ENCODE results near the gene SLC23A1.
A peak's percentile ranks its signal among the peaks of the same experiment; 100 is the strongest.
"Not testable (repeated sequence)": the region's sequence is repeated elsewhere in the genome, so short reads cannot be mapped to it uniquely, and the experiment has no call there.

Gene SLC23A1

DNA sequence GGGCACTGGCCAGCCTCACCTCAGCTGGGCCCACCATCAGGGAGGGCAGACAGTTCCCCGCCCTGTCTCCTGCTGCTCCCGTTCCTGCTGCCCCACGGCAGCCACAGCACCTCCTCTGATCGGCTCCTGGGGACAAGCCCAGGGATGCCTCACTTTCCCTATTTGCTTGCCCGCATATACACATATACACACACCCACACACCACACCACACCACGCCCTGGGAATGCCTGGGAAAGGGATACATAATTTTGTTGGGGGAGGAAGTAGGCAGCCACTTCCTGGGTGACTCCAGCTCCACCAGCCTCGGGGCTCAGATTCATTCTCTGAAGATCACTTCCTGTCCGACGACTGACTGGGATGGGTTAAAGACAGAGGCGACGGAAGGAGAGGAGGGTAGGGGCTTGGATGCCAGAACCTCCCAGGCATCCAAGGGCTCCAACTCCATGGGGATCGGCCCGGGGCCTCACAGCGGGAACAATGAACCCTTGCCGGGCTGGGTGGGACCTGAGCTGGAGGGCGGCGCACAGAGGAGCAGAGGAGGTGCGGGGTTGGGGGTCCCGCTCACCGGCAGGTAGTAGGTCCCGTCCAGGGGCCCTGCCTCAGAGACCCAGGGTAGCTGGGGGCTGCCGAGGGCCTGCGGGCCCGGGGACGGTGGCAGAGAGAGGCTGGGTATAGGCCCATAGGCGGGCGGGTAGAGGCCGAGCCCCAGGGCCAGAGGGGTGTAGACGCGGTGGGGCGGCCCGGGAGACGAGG, 8.7 kb upstream of the SLC23A1 start:
- DNase-seq (ENCODE audit: low spot score): peak; percentile 89
- CTCF ChIA-PET: interaction anchor here (1.0 to 1.5 kb wide), 2 partner anchors 31 to 81 kb away, joined by 3 to 4 read pairs; no protein-coding TSS in a partner anchor

DNA sequence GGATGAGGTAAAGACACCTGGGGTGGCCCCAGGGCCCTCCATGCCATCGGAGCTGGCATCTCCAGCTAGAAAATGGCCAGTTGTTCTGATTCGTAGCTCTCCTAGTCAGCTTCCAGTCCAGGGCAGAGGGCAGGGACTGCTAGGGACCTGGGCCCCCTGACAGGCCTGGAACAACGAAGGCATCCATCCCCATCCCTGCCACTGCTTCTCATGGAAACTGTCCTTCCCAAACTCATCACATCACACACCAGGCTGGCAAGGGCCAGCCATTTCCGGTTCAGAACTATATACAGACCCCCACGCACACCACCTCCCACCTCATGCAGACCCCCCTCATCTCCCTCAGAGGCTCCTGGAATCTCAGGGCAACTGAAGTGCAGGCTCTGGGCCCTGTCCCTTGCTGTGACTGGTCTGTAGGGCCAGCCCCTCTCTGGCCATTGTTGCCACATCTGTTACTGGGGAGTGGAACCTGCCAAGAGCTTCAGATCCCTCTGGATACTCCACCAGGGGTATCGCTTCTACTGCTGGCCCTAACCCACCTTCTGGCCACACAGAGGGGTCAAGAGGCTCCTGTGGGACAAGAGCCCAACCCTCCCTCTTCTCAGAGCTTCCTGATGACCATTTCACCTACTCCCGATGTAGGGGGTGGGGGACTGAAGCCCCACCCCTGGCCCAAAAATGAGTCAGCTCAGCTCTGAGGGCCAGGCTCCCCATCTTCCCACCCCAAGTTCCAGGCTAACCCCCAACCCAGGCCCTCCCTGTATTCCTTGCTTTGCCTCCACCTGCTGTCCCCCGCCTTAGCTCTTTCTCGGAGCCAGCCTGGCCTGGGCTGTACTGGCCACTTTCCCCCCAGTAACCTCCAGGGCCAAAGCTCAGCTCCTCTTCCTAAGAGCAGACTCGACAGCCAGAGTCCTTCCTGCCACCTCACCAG, 7.8 kb upstream of the SLC23A1 start:
- peak overlapping the region; percentile 73 for H3K27ac ChIP-seq
- CTCF ChIA-PET: interaction anchor here (0.5 to 1.5 kb wide), 2 partner anchors 15 to 31 kb away, joined by 3 to 4 read pairs; no protein-coding TSS in a partner anchor
- TF ChIP-seq, protein P1, sequence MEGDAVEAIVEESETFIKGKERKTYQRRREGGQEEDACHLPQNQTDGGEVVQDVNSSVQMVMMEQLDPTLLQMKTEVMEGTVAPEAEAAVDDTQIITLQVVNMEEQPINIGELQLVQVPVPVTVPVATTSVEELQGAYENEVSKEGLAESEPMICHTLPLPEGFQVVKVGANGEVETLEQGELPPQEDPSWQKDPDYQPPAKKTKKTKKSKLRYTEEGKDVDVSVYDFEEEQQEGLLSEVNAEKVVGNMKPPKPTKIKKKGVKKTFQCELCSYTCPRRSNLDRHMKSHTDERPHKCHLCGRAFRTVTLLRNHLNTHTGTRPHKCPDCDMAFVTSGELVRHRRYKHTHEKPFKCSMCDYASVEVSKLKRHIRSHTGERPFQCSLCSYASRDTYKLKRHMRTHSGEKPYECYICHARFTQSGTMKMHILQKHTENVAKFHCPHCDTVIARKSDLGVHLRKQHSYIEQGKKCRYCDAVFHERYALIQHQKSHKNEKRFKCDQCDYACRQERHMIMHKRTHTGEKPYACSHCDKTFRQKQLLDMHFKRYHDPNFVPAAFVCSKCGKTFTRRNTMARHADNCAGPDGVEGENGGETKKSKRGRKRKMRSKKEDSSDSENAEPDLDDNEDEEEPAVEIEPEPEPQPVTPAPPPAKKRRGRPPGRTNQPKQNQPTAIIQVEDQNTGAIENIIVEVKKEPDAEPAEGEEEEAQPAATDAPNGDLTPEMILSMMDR (conservative IDR thresholded peaks at IDR 0.05; ENCODE audit: low read depth): no peak
- POLR2A ChIA-PET (ENCODE audit: low non-redundant PET): interaction anchor here (0.6 to 1.3 kb wide), 3 partner anchors 49 to 146 kb away, joined by 3 to 5 read pairs (median 4); partner anchors contain the start of gene PAIP2
- DNase-seq (ENCODE audit: low spot score): no peak

More for the DNA sequence above, 8.7 kb upstream of the SLC23A1 start:
- TF ChIP-seq, protein P1 (conservative IDR thresholded peaks at IDR 0.05; ENCODE audit: low read depth): no peak
- POLR2A ChIA-PET (ENCODE audit: low non-redundant PET): interaction anchor here (0.6 to 1.3 kb wide), 3 partner anchors 50 to 147 kb away, joined by 3 to 5 read pairs (median 4); partner anchors contain the start of gene PAIP2
- H3K27ac ChIP-seq: peak overlapping the region; percentile 73

DNA sequence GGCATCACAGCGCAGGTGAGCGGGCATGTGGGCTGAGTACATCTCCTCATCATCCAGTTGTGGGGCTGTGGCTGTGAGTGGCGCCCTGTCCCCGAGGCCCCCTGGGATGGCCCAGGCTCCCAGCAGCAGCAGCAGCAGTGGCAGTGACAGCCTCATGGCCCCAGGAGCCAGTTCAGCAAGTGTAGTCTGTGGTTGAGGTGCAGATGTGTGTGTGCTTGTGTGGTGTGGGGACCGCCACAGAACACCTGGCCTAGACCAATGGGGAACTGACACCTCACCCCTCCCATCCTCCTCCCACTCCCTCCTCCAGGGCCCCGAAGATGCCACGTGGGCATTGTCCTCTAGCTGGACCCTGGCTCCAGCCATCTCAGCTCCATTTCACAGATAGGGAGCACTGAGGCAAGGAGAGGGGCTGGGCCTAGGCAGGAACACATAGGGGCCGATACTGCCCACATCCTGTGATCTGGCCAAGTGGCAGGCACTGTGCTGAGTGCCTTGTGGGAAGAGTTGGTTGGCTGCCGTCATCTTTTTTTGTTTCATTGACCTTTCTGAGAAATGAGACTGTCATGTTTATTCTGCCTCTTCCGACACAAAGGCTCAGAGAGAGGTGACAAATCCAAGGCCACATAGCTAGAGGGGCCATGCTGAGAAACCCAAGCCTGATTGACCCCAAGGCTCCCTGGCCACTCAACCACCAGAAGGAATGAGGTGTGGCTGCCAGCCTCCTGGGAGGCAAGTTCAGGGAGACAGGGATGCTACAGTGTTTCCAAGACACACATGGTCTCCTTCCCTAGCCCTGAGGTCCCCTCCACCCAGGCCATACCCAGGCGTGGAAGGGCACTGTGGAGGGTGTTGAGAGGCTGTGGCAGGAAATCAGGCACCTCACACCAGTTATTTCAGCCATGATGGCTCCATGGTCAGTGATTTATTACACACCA, 6.9 kb upstream of the SLC23A1 start, which contains the start of gene MZB1:
Gene MZB1 (minus strand): TSS at position 213 of the 938 bp plus-strand sequence. CDS start 57 bp downstream, at position 156.
- POLR2A ChIA-PET (ENCODE audit: low non-redundant PET): no interaction called here
- no peak for DNase-seq (ENCODE audit: low spot score)
- TF ChIP-seq, protein P1 (conservative IDR thresholded peaks at IDR 0.05; ENCODE audit: low read depth): no peak
- CTCF ChIA-PET: interaction anchor here (1.5 kb wide), 1 partner anchor 32 kb away, joined by 4 read pairs; no protein-coding TSS in a partner anchor
- peak within 1 kb of the TSS; percentile 73 for H3K27ac ChIP-seq

DNA sequence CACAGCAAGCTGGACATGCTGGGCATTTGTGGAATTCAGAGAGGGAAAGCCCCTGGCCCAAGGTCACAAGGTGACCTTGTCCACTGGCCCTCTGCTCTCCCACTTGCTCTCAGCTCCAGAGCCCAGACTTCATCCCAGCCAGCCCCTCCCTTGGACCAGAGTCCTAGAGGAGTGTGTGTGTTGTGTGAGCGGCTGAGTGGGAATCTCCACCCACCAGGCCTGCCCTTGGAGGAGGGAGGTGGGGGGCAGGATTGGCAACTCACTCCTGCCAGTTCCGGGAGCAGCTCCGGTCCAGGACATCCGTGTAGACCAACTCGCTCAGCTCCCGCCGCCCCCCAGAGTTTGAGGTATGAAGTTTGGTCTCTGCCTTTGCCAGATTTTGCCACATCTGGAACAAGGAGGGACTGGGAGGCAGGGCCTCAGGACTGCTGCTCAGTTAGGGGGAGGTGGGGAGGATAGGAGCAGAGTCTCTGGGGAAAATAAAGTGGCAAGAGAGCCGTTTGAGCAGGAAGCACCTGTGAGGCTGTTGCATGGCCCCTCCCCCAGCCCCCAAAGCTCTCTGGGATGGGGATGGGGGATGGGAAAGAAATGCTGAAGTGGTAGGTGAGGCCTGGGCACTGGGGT, 5.2 kb upstream of the SLC23A1 start:
- POLR2A ChIA-PET (ENCODE audit: low non-redundant PET): interaction anchor here (0.6 kb wide), 1 partner anchor 40 kb away, joined by 3 read pairs; no protein-coding TSS in a partner anchor

DNA sequence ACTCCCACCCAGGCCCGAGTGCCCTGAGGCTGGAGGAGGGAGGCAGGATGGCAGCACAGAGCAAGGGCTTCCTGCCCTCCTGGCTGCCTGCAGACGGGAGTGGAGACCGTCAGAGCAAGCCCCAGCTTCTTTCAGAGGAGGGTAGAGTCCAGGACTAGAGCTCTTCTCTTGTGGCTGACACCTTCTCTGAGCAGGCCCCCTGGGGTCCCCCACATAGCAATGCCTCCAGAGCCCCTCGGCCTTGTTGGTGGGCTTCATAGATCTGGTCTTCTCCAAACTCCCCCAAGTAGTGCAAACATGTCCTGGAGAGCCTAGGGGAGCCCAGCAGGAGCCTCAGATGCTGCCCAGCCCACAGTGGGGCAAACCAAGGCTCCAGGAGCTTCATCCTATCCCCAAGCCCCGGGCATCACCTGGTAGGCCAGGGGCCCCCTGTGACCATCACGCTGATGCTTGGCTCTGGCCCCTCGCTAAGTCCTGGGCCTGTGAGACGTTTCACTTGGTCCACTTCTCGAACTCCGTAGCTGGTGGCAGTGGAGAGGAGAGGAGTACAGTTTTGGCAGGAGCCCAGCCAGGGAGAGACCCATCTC, 4.6 kb upstream of the SLC23A1 start:
- H3K27ac ChIP-seq: peak overlapping the region; percentile 45
- POLR2A ChIA-PET (ENCODE audit: low non-redundant PET): no interaction called here
- CTCF ChIA-PET: interaction anchor here (0.5 to 0.9 kb wide), 3 partner anchors 18 to 34 kb away, joined by 3 to 5 read pairs (median 4); no protein-coding TSS in a partner anchor
- TF ChIP-seq, protein P1 (conservative IDR thresholded peaks at IDR 0.05; ENCODE audit: low read depth): no peak
- DNase-seq (ENCODE audit: low spot score): no peak

More for the DNA sequence above, 5.2 kb upstream of the SLC23A1 start:
- H3K27ac ChIP-seq: peak overlapping the region; percentile 45
- TF ChIP-seq, protein P1 (conservative IDR thresholded peaks at IDR 0.05; ENCODE audit: low read depth): no peak
- CTCF ChIA-PET: interaction anchor here (0.7 to 0.9 kb wide), 2 partner anchors 19 to 31 kb away, joined by 3 to 5 read pairs; no protein-coding TSS in a partner anchor
- no peak for DNase-seq (ENCODE audit: low spot score)

DNA sequence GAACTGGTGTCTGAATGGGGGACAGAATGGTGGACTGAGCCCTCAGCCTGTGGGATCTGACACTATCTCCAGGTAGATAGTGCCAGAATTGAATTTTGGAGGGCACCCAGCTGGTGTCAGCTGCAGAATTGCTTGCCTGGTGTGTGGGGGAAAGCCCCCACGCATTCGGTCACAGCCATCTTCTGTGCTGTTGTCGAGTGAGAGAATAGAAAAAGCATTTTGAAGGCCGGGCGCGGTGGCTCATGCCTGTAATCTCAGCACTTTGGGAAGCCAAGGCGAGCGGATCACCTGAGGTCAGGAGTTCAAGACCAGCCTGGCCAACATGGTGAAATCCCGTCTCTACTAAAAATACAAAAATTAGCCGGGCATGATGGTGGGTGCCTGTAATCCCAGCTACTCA, 3.9 kb upstream of the SLC23A1 start:
- peak overlapping the region; percentile 68 for H3K27ac ChIP-seq
- CTCF ChIA-PET: interaction anchor here (0.9 kb wide), 1 partner anchor 18 kb away, joined by 3 read pairs; no protein-coding TSS in a partner anchor
- DNase-seq (ENCODE audit: low spot score); POLR2A ChIA-PET (ENCODE audit: low non-redundant PET): not testable (repeated sequence)
